Right lobe of liver (tissue), 6 donors: Measurements from ENCODE around the gene GAB1. TPM values are rescaled to one million over a fixed set of nuclear protein-coding genes. Genes with fewer than 3 reads are reported as not detected.

Experiments
- ATAC-seq, 4 donors: fragments of 200-7000 bp; cut with Tn5 transposase; one replicate each; pipeline ENCODE4 v1.9.1; 2020; ENCODE audit warnings: mild to moderate bottlenecking in 4 of 4, moderate library complexity in 4 of 4
- DNase-seq, 3 donors: peaks; one replicate each; pipeline ENCODE4 v3.0.0-alpha.2; 2020
- H3K27ac ChIP-seq, 3 donors: fragments of 200-600 bp; one replicate each; pipeline ENCODE4 v1.8.0; 2022
- H3K27me3 ChIP-seq, 2 donors: fragments of 200-600 bp; one replicate each; pipeline ENCODE4 v1.8.0; 2022
- H3K36me3 ChIP-seq, 4 donors: fragments of 200-600 bp; sonication (generic) in 1 of 4; one replicate each; pipeline versions ENCODE4 v1.5.1 to v1.8.0; 2017 to 2022; ENCODE audit warnings: control low read depth in 1 of 4
- H3K4me1 ChIP-seq, 4 donors: fragments of 200-600 bp; sonication (generic) in 1 of 4; one replicate each; pipeline versions ENCODE4 v1.5.1 to v1.8.0; 2017 to 2022; ENCODE audit warnings: control low read depth in 1 of 4
- H3K4me3 ChIP-seq, 3 donors: fragments of 200-600 bp; one replicate each; pipeline ENCODE4 v1.8.0; 2022
- H3K9me3 ChIP-seq, 4 donors: fragments of 200-600 bp; sonication (generic) in 1 of 4; one replicate each; pipeline versions ENCODE4 v1.5.1 to v1.8.0; 2017 to 2022; ENCODE audit warnings: control low read depth in 1 of 4
- CTCF ChIP-seq, 4 donors: fragments of 200-600 bp in 3 of 4; fragments of 450-650 bp in 1 of 4; IDR thresholded peaks; one replicate each; pipeline versions ENCODE4 v1.5.1 to v1.8.0; 2016 to 2022; ENCODE audit warnings: antibody characterized with exemption in 4 of 4, mild to moderate bottlenecking in 2 of 4
- POLR2A ChIP-seq: fragments of 450-650 bp; IDR thresholded peaks from one replicate; pipeline ENCODE4 v1.6.1; 2017; ENCODE audit warnings: antibody characterized with exemption, mild to moderate bottlenecking
- WGBS: methylation state at CpG from one replicate; pipeline ENCODE4 v1.1.6; 2018; ENCODE audit warnings: low coverage, low lambda C conversion rate; ENCODE audit not compliant: insufficient coverage; ENCODE audit errors: missing lambda C conversion rate; 5-methylcytosine and 5-hydroxymethylcytosine counted together
- intact Hi-C, 2 donors: fragments of 100-400 bp; cut with DNase I; formaldehyde crosslinking; loops; one replicate each; pipeline versions ENCODE4 v1.11.2 to v1.14.1; 2022
- total RNA-seq, 6 experiments: library from RNA; depleted of rRNA in 2 of 6; stranded (reverse); fragments of >200 nt in 2 of 6; fragmentation: NEBNext Ultra II Directional in 3 of 6; extraction: Animal tissue kit (Norgen Biotek cat#: 25700) in 3 of 6; gene quantifications; one replicate each; pipeline versions ENCODE4 v1.1.0 to v1.2.4, GENCODE V29; 2016 to 2023
- donor health status: DM: no; HTN: yes; CAD: no.
- donor health status: DM: no; HTN: no; CAD: no.
- donor health status: DM: no; HTN: no; CAD: no.
- donor health status: DM: no; HTN: yes; CAD: no.
- donor health status: DM: no; HTN: yes; CAD: no.

The GAB1 gene
- total RNA-seq, 6 experiments from 2014 or later = 7.0 to 13.0 (median 9.7) TPM

- H3K36me3 ChIP-seq = no peaks in the 10 kb centered on the region
- ATAC-seq = no peak
- WGBS = 70% methylated on average over 2 of the region's 2 CpGs
- intact Hi-C loops = no loop called here
- peaks cover 0 to 7% (median 3%) of the 10 kb centered on the region in 4 donors for H3K4me1 ChIP-seq
- no peak for TF ChIP-seq CTCF (IDR thresholded peaks at IDR 0.05)
- no peak for TF ChIP-seq POLR2A
- H3K9me3 ChIP-seq = no peaks in the 10 kb centered on the region
- no peak for DNase-seq
- H3K4me3 ChIP-seq = no peak overlapping the region
- H3K27me3 ChIP-seq = no peaks in the 10 kb centered on the region
- no peak overlapping the region for H3K27ac ChIP-seq
Measured at GRCh38 chr4:143339497-143339896, 2.8 kb downstream of the GAB1 start.

- TF ChIP-seq CTCF (IDR thresholded peaks at IDR 0.05) (no peak), POLR2A (no peak)
- no peak overlapping the region for H3K4me3 ChIP-seq
- intact Hi-C loops = no loop called here
- no peak overlapping the region for H3K27ac ChIP-seq
- WGBS = no CpG with 5 or more reads among the region's 2 CpGs
- H3K9me3 ChIP-seq = no peaks in the 10 kb centered on the region
- H3K36me3 ChIP-seq = no peaks in the 10 kb centered on the region
- no peaks in the 10 kb centered on the region for H3K27me3 ChIP-seq
- H3K4me1 ChIP-seq = peaks cover 0 to 12% (median 6%) of the 10 kb centered on the region in 4 donors
- ATAC-seq (no peak), DNase-seq (no peak)
Measured at GRCh38 chr4:143341186-143341755, 4.6 kb downstream of the GAB1 start.

DNA sequence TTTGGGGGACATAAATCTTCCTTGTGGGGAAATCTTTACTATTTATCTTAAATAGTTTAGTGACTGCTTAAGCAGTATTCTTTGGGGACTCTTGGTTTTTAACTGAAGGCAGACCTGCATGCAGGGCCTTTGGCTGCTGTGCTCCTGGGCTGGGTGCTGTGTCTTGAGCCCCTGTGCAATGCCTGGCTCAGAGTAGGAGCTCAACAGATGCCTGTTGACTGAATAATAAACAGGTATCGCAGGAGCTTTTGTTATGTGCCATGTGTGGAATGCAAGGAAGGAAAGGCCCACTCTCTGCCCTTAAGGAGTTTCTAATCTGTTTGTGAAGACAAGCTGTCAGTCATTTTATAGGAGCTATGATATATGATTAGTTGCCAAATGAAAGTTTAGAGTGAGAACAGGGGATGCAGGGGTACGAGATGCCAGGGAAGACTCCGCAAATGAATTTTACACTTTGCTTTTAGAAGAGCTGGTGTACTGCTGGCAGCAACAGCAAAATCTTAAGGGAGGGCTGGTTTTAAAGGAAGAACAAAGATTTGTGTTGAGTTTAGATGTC lies 6.7 kb downstream of the GAB1 start:
- Histone ChIP-seq H3K36me3 (no peaks in the 10 kb centered on the region), H3K27ac (no peak overlapping the region), H3K27me3 (no peaks in the 10 kb centered on the region), H3K4me1 (peaks cover 0 to 13% (median 3%) of the 10 kb centered on the region in 4 donors), H3K4me3 (no peak overlapping the region), H3K9me3 (no peaks in the 10 kb centered on the region)
- 82% methylated on average over 3 of the region's 3 CpGs for WGBS
- intact Hi-C loops = no loop called here
- no peak for TF ChIP-seq POLR2A
- ATAC-seq = no peak
- no peak for DNase-seq

GRCh38 chr4:143344041-143344440 lies 7.4 kb downstream of the GAB1 start:
- Histone ChIP-seq H3K27me3 (no peaks in the 10 kb centered on the region), H3K4me3 (no peak overlapping the region), H3K9me3 (no peaks in the 10 kb centered on the region), H3K36me3 (no peaks in the 10 kb centered on the region), H3K4me1 (peaks cover 0 to 11% (median 2%) of the 10 kb centered on the region in 4 donors), H3K27ac (no peak overlapping the region)
- ATAC-seq (no peak), DNase-seq (no peak)
- 86% methylated on average over 2 of the region's 7 CpGs for WGBS
- intact Hi-C loops = no loop called here
- TF ChIP-seq CTCF (IDR thresholded peaks at IDR 0.05) (no peak), POLR2A (no peak)

GRCh38 chr4:143344774-143345173 lies 8.1 kb downstream of the GAB1 start:
- intact Hi-C loops = no loop called here
- H3K4me1 ChIP-seq = peaks cover 0 to 11% (median 2%) of the 10 kb centered on the region in 4 donors
- H3K4me3 ChIP-seq = no peak overlapping the region
- no peaks in the 10 kb centered on the region for H3K36me3 ChIP-seq
- DNase-seq = no peak
- TF ChIP-seq CTCF (IDR thresholded peaks at IDR 0.05) = no peak
- no peak for TF ChIP-seq POLR2A
- H3K27ac ChIP-seq = no peak overlapping the region
- no peaks in the 10 kb centered on the region for H3K9me3 ChIP-seq
- no peaks in the 10 kb centered on the region for H3K27me3 ChIP-seq
- ATAC-seq = peak in 2 of 4 donors; percentile 9 to 30
- 57% methylated on average over 4 of the region's 4 CpGs for WGBS
